Ramos (cell line): Measurements from ENCODE around the gene HRH4.

Experiments
- in situ Hi-C: fragments of 300-500 bp; cut with MboI; formaldehyde crosslinking; loops from one replicate; pipeline ENCODE4 v1.14.3; 2022; ENCODE audit warnings: low sequenced_read_pairs; ENCODE audit not compliant: unreplicated experiment

HRH4 gene

DNA sequence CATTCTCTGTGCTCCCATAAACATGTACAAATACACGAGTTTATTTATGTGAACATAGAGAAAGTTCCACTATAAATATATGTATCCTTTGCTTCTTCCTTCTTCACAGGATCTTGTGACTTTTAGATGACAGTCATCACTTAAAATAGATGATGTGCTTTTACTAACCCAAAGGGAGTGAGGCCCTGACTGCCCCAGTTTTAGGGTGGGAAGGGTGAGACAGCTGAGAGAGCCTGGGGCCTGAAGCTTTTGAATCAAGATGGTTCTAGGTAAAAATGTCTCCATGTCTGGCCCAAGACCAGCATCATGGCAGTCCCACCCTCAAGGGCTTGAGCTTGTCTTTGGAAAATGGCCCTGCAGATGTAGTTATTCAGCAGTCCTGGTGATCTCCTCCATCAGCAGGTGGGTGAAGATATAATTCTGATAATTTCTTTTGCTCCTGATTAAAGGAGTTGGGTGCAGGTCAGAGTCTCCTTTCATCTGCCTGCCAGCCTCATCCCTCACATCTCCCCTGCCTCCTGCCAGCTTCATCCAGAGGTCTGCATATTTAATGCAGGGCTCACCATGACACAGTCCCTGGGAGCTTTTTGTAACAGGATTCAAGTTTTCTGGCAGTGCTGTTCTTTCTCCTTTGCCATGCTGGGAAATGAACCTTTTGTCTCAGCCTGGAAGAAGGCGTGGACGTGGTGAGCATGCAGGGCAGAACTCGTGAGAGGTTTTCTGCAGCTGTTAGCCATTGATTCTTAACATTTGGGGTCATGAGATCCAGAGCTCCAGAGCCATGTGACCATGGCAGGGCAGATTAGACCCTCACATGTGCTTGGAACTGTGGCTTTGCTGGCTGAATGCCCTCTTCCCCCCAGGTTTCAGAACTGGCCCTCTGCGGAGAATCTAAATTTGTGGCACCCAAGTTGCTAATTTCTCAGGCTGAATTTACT lies 2.7 kb downstream of the HRH4 start:
- in situ Hi-C loops: no loop called here

DNA sequence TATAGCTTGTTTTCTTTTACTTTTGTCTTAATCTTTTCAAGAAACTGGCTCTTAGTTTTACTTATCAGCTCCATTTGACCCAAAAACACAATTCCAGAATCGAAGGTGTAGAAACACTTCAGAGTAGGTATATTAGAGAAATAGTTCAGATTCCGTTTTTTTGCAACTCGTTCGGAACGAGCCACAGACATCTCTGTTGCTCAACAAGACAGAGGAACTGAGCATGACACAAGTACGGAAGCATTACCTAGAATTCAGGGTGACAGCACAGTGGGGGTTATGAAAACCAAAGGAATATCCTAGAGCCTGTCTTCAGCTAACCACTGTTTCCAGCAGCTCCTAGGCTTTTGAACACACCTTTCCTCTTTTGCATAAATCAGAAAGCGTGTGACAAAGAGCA lies 5.0 kb downstream of the HRH4 start:
- in situ Hi-C loops: no loop called here

DNA sequence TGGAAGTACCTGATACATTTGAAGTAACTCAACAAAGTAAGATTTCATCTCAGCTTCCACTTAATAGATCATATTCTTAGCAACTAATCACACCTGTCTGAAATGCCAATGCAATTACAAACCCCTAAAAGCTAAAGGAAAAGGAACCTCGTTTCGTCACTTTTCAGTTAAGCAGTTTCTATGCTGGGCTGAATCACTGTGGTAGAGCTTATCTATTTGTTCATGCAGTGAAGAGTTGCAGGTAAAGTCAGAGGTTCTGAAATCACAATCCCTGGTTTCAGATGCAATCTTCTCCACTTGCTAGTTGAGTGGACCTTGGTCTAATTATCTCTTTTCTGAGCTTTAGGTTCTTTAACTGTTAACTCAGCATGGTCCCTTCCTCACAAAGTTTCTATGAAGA lies 6.3 kb downstream of the HRH4 start:
- in situ Hi-C loops: no loop called here

- in situ Hi-C loops: no loop called here
Measured at GRCh38 chr18:24470022-24470618, 9.7 kb downstream of the HRH4 start.

DNA sequence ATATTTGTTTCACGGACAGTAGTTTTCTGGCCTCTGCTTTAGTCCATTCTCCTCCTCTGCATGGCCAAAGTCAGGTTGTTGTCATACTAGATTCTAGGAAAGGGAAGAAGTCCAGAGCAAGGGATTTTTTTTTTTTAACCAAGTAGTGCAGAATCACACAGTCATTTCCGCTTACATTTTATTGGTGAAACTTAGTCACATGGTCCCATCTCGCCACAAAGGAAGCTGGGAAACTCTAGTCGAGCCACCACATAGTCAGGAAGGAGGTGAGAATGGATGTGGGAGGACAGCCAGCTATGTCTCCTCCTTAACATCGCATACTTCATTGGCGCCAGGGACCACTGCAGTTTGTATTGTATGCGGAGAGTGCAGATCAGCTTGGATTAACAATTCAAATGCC lies 10.4 kb downstream of the HRH4 start:
- in situ Hi-C loops: no loop called here

DNA sequence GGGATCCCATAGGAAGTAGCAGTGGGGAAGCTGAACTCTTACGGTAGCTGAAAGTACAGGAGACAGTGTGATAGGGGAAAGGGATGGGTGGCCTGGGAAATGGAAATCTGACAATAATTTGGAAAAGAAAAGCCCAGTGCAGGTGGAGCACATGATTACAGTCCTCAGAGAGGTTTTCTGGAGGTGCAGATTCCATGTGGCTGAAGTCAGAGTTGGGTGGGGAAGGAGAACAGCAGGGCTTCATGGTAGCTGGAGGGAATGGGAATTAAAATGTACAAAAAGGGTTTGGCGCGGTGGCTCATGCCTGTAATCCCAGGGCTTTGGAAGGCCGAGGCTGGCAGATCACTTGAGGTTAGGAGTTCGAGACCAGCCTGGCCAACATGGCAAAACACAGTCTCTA lies 12.2 kb downstream of the HRH4 start:
- in situ Hi-C loops: no loop called here

DNA sequence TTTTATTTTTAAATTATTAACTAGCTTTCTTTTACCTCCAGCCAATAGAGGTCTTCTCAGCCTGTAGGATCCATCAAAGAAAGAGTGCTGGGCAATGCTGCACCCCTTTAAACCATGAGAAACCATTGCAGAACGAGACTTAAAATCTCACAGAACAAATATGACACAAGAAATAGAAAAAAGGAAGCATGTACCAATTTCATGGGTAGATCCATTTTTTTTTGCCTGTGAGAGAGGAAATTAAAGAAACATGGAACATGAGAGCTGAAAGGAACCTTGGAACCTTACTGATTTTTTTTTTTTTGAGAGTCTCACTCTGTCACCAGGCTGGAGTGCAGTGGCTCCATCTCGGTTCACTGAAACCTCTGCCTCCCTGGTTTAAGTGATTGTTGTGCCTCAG lies 14.0 kb downstream of the HRH4 start:
- in situ Hi-C loops: no loop called here

DNA sequence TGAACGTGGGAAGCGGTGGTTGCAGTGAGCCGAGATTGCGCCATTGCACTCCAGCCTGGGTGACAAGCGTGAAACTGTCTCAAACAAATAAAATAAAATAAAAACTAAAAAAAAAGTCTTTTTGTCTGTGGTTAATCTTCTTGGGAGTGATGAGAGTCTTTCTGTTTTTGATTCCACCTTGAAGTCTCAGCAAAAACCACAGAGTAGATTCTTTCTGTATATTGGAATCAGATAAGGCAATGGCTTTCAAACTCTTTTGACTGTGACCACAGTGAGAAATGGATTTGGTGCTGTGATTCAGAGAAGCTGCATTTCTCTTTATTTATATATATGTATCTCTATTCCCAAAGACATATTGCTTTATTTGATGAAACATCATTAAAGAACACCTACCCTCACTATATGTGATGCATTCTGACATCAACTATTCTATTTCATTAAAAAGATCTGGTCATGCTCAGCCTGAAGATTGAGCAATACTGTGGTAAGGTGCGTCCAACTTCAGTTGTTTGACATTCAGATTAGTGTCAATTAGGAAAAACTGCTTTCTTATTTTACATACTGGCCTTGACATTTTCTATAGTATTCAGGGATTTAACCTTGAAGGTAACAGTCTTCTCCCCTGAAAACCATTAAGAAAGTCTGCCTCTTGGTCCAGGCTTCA lies 15.6 kb downstream of the HRH4 start:
- in situ Hi-C loops: no loop called here

GRCh38 chr18:24479371-24479770 lies 18.9 kb downstream of the HRH4 start:
- in situ Hi-C loops: no loop called here

DNA sequence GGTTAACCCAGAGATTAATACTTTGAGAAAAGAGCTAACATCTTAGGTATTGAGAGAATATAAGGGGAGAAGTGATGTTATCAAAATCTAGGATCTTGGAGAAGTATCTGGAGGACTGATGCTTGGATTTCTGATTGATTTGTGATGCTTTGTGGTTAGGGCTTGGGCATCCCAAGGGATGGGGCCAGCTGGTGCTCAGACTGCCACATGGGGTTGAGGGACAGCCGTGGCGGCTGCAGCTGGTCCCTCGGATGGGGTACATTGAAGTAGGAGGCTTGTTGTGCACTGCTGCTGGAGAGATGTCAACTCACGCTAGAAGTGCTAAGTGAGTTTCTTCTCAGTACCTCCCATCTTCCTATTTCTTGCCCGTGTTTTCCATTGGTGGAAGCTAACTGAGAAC lies 22.4 kb downstream of the HRH4 start:
- in situ Hi-C loops: loop anchor here (10.0 kb wide), 1 partner anchor 118 kb away; no protein-coding TSS in a partner anchor

- in situ Hi-C loops: loop anchor here (10.0 kb wide), 1 partner anchor 121 kb away; no protein-coding TSS in a partner anchor
Measured at GRCh38 chr18:24485681-24486080, 25.2 kb downstream of the HRH4 start.

DNA sequence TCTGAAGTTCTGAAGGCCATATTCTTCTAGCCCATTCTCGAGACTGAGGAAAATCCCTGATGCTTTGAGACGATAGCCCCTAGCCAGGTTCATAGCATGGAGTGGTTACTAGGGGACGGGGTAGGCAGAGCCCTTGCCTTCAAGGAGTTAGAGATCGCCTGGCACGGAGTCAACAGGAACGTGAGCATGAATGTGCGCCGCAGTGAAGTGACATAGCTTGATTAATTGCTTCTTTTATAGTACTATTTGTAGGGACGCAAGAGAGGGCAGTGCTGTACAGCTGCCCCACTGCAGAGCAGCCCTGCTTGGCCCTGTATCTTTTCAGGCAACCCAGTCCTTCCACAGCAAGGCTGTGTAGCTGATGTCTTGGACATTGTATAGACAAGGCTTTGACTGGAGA lies 26.2 kb downstream of the HRH4 start:
- in situ Hi-C loops: loop anchor here (10.0 kb wide), 1 partner anchor 122 kb away; no protein-coding TSS in a partner anchor

DNA sequence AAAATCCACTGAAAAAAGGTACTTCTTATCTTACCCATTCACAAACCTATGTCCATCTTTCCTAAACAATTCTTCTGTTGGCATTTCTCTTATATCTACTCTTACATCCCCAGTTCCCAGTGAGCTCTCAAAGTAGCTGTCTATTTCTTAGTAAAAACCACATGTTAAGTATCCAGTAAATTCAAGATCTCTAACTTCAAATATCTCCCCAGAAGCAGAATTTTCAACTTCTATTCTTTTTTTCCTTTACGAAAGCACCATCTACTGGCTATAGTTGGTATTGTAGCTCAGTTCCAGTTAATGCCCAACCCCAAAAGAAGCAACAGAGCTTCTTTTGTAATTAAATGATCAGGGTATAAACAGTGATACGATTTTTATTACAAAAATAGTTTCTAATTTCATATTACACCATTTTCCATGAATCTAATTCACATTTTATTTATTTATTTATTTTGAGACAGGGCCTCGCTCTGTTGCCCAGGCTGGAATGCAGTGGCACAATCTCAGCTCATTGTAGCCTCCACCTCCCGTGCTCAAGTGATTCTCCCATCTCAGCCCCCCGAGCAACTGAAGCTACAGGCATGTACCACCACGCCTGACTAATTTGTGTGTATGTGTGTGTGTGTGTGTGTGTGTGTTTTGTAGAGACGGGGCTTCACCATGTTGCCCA lies 28.5 kb downstream of the HRH4 start:
- in situ Hi-C loops: loop anchor here (10.0 kb wide), 1 partner anchor 124 kb away; no protein-coding TSS in a partner anchor

- in situ Hi-C loops: loop anchor here (10.0 kb wide), 1 partner anchor 234 kb away; no protein-coding TSS in a partner anchor
Measured at GRCh38 chr18:24490539-24490938, 30.1 kb downstream of the HRH4 start.

GRCh38 chr18:24491927-24492834 lies 31.7 kb downstream of the HRH4 start:
- in situ Hi-C loops: loop anchor here (10.0 kb wide), 1 partner anchor 233 kb away; no protein-coding TSS in a partner anchor

DNA sequence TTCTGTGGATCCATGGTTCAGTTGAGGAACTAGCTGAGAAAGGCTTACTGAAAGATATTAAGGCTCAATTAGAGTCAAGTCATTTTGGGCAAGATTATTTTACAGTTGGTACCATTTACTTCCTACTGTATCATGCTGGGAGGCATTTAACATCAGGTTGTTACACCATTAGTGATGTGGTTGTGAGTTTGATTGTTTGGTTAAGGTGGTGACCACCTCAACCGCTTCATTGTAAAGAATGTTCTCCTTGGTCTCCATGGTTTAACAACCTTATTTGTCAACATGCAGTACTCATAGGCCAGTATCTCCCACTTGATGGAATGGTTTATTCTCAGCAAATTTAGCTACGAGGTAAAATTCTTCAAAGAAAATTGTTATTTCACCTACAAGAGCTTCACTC lies 34.1 kb downstream of the HRH4 start:
- in situ Hi-C loops: loop anchor here (10.0 kb wide), 1 partner anchor 230 kb away; no protein-coding TSS in a partner anchor

- in situ Hi-C loops: loop anchor here (10.0 kb wide), 1 partner anchor 228 kb away; no protein-coding TSS in a partner anchor
Measured at GRCh38 chr18:24497031-24497754, 36.8 kb downstream of the HRH4 start.

- in situ Hi-C loops: loop anchor here (10.0 kb wide), 1 partner anchor 225 kb away; no protein-coding TSS in a partner anchor
Measured at GRCh38 chr18:24499814-24500213, 39.4 kb downstream of the HRH4 start.
